HL-60 (cell line): Measurements from ENCODE around the gene FTO.
A peak's percentile ranks its signal among the peaks of the same experiment; 100 is the strongest.

Experiments
- DNase-seq, 2 experiments: peaks; one replicate each; pipeline ENCODE4 v3.0.0-alpha.2; 2010 to 2020; ENCODE audit warnings: low read depth in 1 of 2, low spot score in 1 of 2
- H3K27ac ChIP-seq: fragments of 250-450 bp; sonication (Bioruptor Pico); replicated peaks from 2 replicates; pipeline ENCODE4 v1.5.1; 2020; ENCODE audit warnings: mild to moderate bottlenecking, moderate library complexity
- H3K27me3 ChIP-seq: fragments of 250-450 bp; sonication (Bioruptor Pico); 2 replicates; pipeline ENCODE4 v1.5.1; 2021; ENCODE audit warnings: mild to moderate bottlenecking, moderate library complexity; ENCODE audit not compliant: insufficient read depth, poor library complexity, severe bottlenecking
- H3K4me3 ChIP-seq: replicated peaks from 2 replicates; pipeline ENCODE4 v1.5.1; 2011; ENCODE audit warnings: mild to moderate bottlenecking, control low read depth, low read length; ENCODE audit not compliant: insufficient read depth
- CTCF ChIP-seq: IDR thresholded peaks from one replicate; pipeline ENCODE4 v1.5.1; 2011; ENCODE audit warnings: low read length, control low read depth, inconsistent platforms; ENCODE audit not compliant: insufficient read depth
- GABPA ChIP-seq: IDR thresholded peaks from 2 replicates; pipeline ENCODE4 v1.6.1; 2012; ENCODE audit warnings: low read depth
- POLR2AphosphoS5 ChIP-seq: IDR thresholded peaks from 2 replicates; pipeline ENCODE4 v1.6.1; 2012; ENCODE audit warnings: low read depth
- REST ChIP-seq: IDR thresholded peaks from 2 replicates; pipeline ENCODE4 v1.6.1; 2012; ENCODE audit warnings: low read depth; ENCODE audit not compliant: insufficient replicate concordance
- SPI1 ChIP-seq: IDR thresholded peaks from 2 replicates; pipeline ENCODE4 v1.6.1; 2012; ENCODE audit warnings: low read depth, mild to moderate bottlenecking, borderline replicate concordance

The FTO gene

DNA sequence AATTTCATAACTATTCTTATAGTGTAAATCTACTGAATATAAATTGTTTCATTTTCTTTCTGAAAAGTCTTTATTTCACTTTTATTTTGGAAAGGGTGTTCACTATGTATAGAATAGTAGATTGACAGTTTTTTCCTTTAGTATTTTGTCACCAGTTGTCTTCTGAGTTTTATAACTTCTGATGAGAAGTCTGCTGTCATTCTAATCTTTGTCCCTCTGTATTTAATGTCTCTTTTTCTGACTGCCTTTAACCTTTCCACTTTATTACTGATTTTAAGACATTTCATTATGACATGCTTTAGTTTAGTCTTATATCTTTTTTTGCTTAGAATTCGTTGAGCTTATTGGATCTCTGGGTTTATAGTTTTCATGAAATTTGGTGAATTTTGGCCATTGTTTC lies 166.9 kb downstream of the FTO start:
- DNase-seq: no peak
- no peaks in the 10 kb centered on the region for H3K27me3 ChIP-seq
- H3K4me3 ChIP-seq: no peak overlapping the region
- H3K27ac ChIP-seq: no peak overlapping the region
- TF ChIP-seq POLR2AphosphoS5 (no peak), GABPA (no peak), REST (no peak), CTCF (no peak), SPI1 (no peak)

- H3K4me3 ChIP-seq: no peak overlapping the region
- TF ChIP-seq POLR2AphosphoS5 (no peak), SPI1 (peak; percentile 75)
- no peak overlapping the region for H3K27ac ChIP-seq
- no peaks in the 10 kb centered on the region for H3K27me3 ChIP-seq
- DNase-seq: peak in 1 of 2 experiments; percentile 14
Observed at GRCh38 chr16:53872248-53873221, 168.6 kb downstream of the FTO start.

DNA sequence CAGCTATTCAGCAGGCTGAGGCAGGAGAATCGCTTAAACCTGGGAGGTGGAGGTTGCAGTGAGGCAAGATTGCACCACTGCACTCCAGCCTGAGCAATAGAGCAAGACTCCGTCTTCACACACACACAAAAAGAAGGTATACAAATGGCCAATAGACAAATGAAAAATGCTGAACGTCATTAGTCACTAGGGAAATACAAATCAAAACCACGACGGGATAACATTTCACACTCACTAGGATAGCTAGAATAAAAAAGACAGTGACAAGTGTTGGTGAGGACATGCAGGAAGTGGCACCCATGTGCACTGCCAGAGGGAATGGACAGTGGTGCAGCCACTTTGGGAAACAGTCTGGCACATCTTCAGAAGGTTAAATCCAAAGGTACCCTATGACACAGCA lies 172.9 kb downstream of the FTO start:
- Histone ChIP-seq H3K27me3 (no peaks in the 10 kb centered on the region), H3K4me3 (no peak overlapping the region), H3K27ac (no peak overlapping the region)
- TF ChIP-seq SPI1 (no peak), POLR2AphosphoS5 (no peak), REST (no peak), CTCF (no peak), GABPA (no peak)
- no peak for DNase-seq

DNA sequence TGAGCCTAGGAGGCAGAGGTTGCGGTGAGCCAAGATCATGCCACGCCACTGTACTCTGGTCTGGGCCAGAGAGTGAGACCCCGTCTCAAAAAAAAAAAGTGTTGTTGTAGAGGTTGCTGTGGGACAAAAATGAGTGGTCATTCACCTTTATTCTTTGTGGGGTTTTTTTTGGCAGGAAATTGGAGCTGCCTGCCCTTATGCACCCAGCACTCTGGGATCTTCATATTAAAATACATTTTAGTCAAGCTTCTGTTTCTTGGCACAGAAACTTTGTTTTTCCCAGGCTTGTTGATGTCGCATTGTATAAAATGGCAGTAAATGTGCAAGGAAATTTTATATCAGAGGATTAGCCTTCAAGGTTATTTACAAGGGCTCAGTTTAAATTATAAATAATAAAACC lies 174.3 kb downstream of the FTO start:
- Histone ChIP-seq H3K27ac (no peak overlapping the region), H3K27me3 (no peaks in the 10 kb centered on the region), H3K4me3 (no peak overlapping the region)
- TF ChIP-seq REST (no peak), SPI1 (no peak), GABPA (no peak), POLR2AphosphoS5 (no peak), CTCF (no peak)
- DNase-seq: no peak
